A549 (cell line): ENCODE data around the gene SELENBP1.

ENCODE experiments used
- CEBPB ChIP-seq, 2 experiments: fragments of >200 bp in 1 of 2; sonication (Bioruptor Twin) in 1 of 2; formaldehyde crosslinking in 1 of 2; IDR thresholded peaks; 2 replicates each; pipeline ENCODE4 v1.6.1; 2012 to 2016
- HDAC2 ChIP-seq: fragments of 200-600 bp; sonication (generic); IDR thresholded peaks from 2 replicates; pipeline ENCODE4 v1.6.1; 2016
- ZNF302 ChIP-seq: fragments of 250-450 bp; sonication (Bioruptor Pico); IDR thresholded peaks from 2 replicates; pipeline ENCODE4 v1.9.0; 2021; ENCODE audit warnings: inconsistent platforms, mild to moderate bottlenecking, moderate library complexity

- no peak for TF ChIP-seq ZNF302 (CRISPR knock-in tag)
- TF ChIP-seq HDAC2 = no peak
- no peak for TF ChIP-seq CEBPB (IDR thresholded peaks at IDR 0.05)
Measured at GRCh38 chr1:151411884-151412283, 39.4 kb upstream of the SELENBP1 start.
